ENCODE data around the gene TLE2. TPM values are rescaled to one million over a fixed set of nuclear protein-coding genes. Genes with fewer than 3 reads are reported as not detected.

Gene TLE2
- total and polyA plus RNA-seq, 5 experiments from 2014 or later: 7.0 to 21.1 (median 12.4) TPM

DNA sequence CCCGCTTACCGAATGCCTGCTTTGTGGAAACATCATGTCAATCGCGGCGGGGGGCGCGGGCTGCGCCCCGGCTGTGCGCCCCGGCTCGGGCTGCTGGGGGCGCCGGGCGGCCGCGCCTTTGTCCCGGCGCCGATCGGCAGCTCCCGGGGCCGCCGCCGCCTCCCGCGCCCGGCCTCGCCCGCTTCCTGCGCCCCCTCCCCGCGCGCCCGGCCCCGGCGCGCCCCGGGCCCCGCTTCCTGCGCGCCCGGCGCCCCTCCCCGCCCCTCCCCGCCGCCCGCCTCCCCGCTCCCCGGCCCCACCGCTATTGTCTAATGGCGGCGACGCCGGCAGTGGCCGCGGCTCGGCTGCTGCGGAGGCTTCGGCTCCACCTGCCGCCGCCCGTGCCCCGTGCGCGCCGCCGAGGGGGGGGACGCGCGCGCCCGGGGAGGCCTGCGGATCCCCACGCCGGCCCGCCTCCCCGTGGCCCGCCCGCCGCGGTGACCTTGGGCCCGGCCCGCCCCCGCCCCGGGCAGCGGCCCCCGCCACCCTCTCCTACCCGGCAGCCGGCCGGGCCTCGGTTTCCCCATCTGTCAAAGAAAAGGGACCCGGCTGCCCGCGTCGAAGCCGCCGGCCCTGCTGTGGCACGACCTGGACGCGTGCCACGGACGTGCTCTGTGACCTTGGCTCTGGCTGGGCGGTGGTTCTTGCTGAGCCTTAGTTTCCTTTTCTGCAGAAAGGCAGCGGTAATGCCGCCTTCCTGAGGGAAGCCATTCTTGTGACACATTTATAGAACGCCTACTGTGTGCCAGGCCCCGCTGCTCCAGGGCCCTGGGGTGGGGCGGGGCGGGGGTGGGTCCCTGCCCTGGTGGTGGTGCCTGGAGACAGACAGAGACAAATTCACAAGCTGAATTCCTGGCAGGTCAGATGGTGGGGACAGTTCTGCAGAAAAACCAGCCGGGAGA lies 33.4 kb upstream of the TLE2 start, which contains the start of gene TLE5:
Gene TLE5, minus strand, starts transcription at position 331 of the 941 bp plus-strand sequence. Its CDS starts 295 bp downstream, at position 36.
- Mint-ChIP-seq H3K4me3 (peak within 1 kb of the TSS; percentile 80 to 99 (median 91)), H3K4me1 (peaks cover 14 to 61% (median 36%) of the 10 kb centered on the region in 4 donors), H3K36me3 (peaks cover 0 to 36% (median 16%) of the 10 kb centered on the region in 3 donors), H3K9me3 (no peaks in the 10 kb centered on the region), H3K27ac (peak within 1 kb of the TSS; percentile 91 to 98 (median 95)), H3K27me3 (no peaks in the 10 kb centered on the region)
- DNase-seq (peak; percentile 64 to 86 (median 72)), ATAC-seq (peak; percentile 55 to 61)
- POLR2A ChIA-PET: interaction anchor here (0.6 to 15.8 kb wide), 12 partner anchors 10 to 119 kb away, joined by 3 to 519 read pairs (median 8); partner anchors contain the start of genes S1PR4 and TLE6

DNA sequence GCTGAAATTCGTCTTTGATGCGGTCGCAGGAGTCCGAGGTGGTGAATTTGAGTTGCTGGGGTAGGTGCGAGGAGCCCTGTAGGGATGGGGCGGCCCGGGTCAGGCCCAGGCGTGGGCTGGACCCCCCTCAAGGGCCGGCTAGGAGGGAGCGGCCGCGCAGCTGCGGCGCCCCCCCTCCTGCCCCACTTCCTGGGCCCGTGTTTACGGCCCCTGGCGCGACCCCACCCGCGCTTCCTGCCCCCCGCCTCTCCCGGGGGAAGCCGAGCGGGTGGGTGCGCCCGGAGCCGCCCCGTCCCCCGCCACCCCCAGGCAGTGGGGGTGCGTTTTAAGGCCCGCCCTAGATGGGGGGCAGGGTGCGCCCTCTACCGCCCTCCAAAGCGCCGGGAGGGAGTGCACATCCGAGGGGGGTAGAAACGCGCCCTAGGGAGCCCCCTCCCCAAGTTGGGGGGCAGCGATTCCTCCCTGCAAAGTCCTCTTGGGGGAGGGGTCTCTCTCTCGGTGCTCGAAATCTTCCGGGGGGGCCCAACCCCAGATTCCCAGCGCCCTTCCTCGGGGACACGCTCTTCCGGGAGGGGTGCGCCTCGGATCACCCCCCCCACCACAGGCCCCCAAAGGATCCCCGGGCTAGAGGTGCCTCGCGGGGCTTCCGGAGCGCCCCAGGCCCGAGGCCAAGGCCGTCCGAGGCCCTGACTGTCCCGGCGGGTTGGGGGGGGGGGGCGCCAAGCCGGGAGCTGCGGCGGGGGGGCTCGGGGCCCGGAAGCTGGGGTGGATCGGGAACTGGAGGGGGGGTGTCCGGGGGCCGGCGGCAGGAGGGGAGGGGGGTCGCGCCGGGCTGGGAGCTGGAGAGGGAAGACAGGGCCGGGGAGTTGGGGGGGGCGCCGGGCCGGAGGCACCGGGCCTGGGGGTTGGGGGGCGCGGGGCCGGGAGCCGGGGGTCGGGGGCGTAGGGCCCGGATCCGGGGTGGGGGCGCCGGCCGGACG lies 32.4 kb upstream of the TLE2 start:
- peaks cover 0 to 44% (median 19%) of the 10 kb centered on the region in 3 donors for H3K36me3 Mint-ChIP-seq
- H3K4me1 Mint-ChIP-seq: peaks cover 18 to 66% (median 40%) of the 10 kb centered on the region in 4 donors
- ATAC-seq (peak; percentile 71 to 81), DNase-seq (peak; percentile 73 to 94 (median 86))
- POLR2A ChIA-PET: interaction anchor here (0.6 to 15.8 kb wide), 23 partner anchors 11 to 123 kb away, joined by 3 to 519 read pairs (median 4); partner anchors contain the start of genes GNA11, S1PR4 and TLE6
- H3K9me3 Mint-ChIP-seq: no peaks in the 10 kb centered on the region
- H3K4me3 Mint-ChIP-seq: peak overlapping the region; percentile 87 to 99 (median 94)
- peak overlapping the region; percentile 63 to 98 (median 95) for H3K27ac Mint-ChIP-seq
- no peaks in the 10 kb centered on the region for H3K27me3 Mint-ChIP-seq

DNA sequence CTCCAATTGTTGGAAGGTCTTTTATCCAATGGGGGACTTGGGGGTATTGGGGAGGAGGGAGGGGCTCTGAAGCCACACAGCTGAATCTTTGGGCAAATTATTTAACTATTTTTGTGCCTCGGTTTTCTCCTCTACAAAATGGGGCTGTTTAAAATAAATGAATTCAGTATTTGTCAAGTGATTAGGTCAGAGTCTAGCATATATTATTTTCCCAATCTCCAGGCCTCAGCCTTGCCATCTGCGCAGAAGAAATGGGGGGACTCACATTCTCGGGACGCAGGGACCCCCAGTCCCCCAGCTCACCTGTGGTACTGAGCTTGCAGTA lies 31.7 kb upstream of the TLE2 start:
- Mint-ChIP-seq H3K27me3 (no peaks in the 10 kb centered on the region), H3K4me3 (peak overlapping the region; percentile 87 to 99 (median 94)), H3K36me3 (peaks cover 0 to 49% (median 19%) of the 10 kb centered on the region in 3 donors), H3K4me1 (peaks cover 18 to 65% (median 43%) of the 10 kb centered on the region in 4 donors), H3K27ac (peak overlapping the region; percentile 63 to 98 (median 95)), H3K9me3 (no peaks in the 10 kb centered on the region)
- ATAC-seq (no peak), DNase-seq (no peak)
- POLR2A ChIA-PET: interaction anchor here (0.5 to 15.8 kb wide), 25 partner anchors 11 to 927 kb away, joined by 3 to 519 read pairs (median 4); partner anchors contain the start of genes GNA11 and S1PR4

DNA sequence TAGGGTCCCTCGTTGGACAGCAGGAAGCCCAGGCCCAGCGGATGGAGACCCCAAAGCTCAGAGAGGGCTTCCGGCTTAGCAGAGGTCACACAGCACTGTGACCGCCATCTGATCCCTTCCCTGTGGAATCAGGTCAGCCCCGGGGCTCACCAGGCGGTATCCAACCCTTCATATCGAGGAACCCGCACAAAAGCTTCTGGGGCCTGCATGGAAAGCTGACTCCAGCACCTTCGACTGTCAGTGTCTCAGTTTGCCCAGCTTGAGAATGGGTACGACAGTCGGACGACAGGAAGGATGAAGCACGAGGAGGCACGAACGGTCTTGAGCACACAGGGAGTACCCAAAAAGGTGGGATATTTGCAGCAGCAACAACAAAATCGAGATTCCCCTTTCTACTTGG lies 30.6 kb upstream of the TLE2 start:
- Mint-ChIP-seq H3K27ac (peak overlapping the region in 9 of 10 donors; percentile 91 to 98 (median 95)), H3K4me1 (peaks cover 27 to 61% (median 52%) of the 10 kb centered on the region in 4 donors), H3K36me3 (peaks cover 0 to 60% (median 24%) of the 10 kb centered on the region in 3 donors), H3K27me3 (no peaks in the 10 kb centered on the region), H3K4me3 (peak overlapping the region; percentile 87 to 99 (median 94)), H3K9me3 (no peaks in the 10 kb centered on the region)
- ATAC-seq (no peak), DNase-seq (no peak)
- POLR2A ChIA-PET: interaction anchor here (0.6 to 15.8 kb wide), 8 partner anchors 10 to 928 kb away, joined by 3 to 519 read pairs (median 8); partner anchors contain the start of genes GNA11 and TLE2

DNA sequence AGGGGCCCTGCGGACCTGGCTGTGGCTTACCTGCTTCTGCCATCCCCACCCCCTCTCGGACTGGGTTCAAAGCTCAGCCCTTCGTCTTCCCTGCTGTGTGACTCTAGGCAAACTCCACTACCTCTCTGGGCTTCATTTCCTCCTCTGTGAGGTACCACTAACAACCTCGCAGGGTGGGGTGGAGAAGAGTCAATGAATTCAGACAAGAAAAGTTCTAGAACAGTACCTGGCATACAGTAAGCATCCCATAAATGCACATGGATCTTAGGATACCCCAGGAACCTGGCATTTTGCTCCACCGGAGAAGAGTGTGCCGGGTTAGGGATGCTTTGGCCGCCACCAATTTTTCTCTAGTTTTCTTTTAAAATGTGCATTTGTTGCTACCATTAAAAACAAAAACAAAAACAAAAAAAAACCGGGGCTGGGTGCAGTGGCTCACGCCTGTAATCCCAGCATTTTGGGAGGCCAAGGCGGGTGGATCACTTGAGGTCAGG lies 29.8 kb upstream of the TLE2 start:
- POLR2A ChIA-PET: interaction anchor here (0.5 to 15.8 kb wide), 4 partner anchors 9 to 1010 kb away, joined by 3 to 519 read pairs (median 112); no protein-coding TSS in a partner anchor
- H3K4me1 Mint-ChIP-seq: peaks cover 28 to 64% (median 57%) of the 10 kb centered on the region in 4 donors
- peak overlapping the region; percentile 24 to 99 (median 82) for H3K4me3 Mint-ChIP-seq
- H3K36me3 Mint-ChIP-seq: peaks cover 0 to 67% (median 27%) of the 10 kb centered on the region in 3 donors
- H3K9me3 Mint-ChIP-seq: no peaks in the 10 kb centered on the region
- DNase-seq: no peak
- ATAC-seq: no peak
- peak overlapping the region; percentile 63 to 98 (median 80) for H3K27ac Mint-ChIP-seq
- no peaks in the 10 kb centered on the region for H3K27me3 Mint-ChIP-seq

DNA sequence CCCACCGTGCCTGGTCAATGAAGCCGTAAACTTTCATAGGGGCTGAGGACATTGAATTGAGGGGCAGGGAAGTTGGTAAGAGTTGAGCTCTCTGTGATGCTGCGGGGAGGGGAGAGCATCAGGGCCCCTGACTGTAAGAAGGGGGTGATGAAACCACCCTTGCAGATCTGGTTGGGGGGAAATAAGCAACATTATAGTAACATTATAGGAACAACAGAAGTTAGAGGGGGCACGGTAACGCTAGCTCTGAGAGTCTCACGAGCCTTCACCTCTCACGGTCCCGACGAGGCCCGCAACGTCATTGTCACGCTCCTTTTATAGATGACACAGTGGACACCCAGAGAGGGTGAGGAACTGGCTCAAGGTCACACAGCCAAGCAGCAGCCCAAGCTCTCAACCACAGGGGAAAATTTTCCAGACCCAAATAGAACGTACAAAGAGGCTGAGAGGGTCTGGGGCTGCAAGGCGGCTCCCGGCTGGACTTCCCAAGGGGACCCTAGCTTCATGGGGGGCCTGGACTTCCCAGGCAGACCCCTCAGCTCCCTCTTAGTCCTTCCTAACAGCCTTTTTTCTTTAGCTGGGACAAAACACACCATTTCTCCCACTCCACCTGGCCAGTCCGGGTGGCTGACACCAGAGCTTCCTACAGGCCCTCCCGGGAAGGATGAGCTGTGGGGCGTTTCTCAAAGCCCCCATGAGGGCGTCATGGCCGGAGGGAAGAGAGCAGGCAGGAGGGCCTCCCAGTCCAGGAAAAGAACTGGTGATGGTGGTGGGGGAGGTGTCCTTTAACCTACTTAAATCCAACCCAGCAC lies 29.1 kb upstream of the TLE2 start:
- no peak for DNase-seq
- peak overlapping the region; percentile 31 to 99 (median 82) for H3K4me3 Mint-ChIP-seq
- H3K27ac Mint-ChIP-seq: peak overlapping the region; percentile 63 to 98 (median 84)
- no peaks in the 10 kb centered on the region for H3K27me3 Mint-ChIP-seq
- no peaks in the 10 kb centered on the region for H3K9me3 Mint-ChIP-seq
- POLR2A ChIA-PET: interaction anchor here (0.5 to 15.8 kb wide), 3 partner anchors 8 to 1011 kb away, joined by 3 to 519 read pairs (median 193); no protein-coding TSS in a partner anchor
- H3K4me1 Mint-ChIP-seq: peaks cover 26 to 61% (median 58%) of the 10 kb centered on the region in 4 donors
- no peak for ATAC-seq
- peaks cover 0 to 73% (median 27%) of the 10 kb centered on the region in 3 donors for H3K36me3 Mint-ChIP-seq

DNA sequence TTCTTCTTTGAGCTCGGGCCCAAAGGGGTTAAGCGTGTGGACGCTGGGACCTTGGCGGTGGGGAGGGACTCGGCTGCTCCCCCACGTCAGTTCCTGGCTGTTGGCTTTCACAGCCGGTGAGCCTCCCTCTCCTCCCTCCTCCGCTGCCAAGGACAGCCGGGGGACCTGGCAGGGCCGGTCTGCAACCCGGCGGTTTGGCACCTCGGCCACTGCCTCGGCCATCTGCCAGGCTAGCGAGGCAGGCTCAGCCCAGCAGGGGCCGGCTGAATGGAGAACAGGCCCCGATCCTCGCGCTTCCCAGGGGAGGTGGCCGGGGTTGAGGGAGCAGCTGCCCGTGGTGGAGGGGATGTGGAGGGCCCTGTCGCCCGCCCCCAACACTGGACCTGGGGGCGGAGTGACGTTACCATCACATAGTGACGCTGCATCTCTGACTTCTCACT lies 28.2 kb upstream of the TLE2 start:
- H3K27me3 Mint-ChIP-seq: no peaks in the 10 kb centered on the region
- peaks cover 0 to 73% (median 27%) of the 10 kb centered on the region in 3 donors for H3K36me3 Mint-ChIP-seq
- ATAC-seq: no peak
- H3K4me3 Mint-ChIP-seq: peak overlapping the region in 6 of 10 donors; percentile 26 to 99 (median 88)
- POLR2A ChIA-PET: interaction anchor here (8.9 to 15.8 kb wide), 2 partner anchors 7 to 19 kb away, joined by 193 to 519 read pairs; no protein-coding TSS in a partner anchor
- DNase-seq: no peak
- no peaks in the 10 kb centered on the region for H3K9me3 Mint-ChIP-seq
- peaks cover 26 to 65% (median 60%) of the 10 kb centered on the region in 4 donors for H3K4me1 Mint-ChIP-seq
- H3K27ac Mint-ChIP-seq: peak overlapping the region in 6 of 10 donors; percentile 63 to 98 (median 84)

DNA sequence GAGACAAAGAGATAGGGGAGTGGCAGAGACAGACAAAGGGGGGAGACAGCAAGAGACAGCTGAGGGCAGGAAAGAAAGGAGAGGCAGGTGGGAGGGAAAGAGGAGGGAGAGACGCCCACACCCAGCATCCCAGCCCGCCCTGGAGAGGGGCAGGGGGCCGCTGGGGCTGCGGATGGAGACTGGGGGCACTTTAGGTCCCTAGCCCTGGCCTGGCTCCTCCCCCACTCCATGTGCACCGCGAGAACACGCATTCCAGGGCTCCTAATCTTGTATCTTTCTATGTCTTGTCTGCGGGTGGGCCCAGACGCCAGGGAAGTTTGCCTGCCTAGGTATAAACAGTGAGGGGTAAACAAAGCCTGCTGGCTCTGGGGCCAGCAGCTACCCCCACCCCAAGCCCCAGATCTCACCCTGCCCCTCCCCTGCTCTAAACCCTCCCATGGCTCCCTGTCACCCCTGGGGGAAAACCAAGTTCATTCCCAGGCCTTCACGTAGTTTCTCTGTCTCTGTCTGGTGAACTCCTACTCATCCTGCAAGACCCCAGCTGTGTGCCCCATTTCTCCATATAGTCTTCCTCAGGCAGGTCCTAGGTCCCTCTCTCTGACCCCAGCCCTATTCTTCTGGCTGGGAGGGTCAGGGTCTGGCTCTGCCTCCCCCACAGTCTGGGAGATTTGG lies 27.5 kb upstream of the TLE2 start:
- DNase-seq (no peak), ATAC-seq (no peak)
- H3K36me3 Mint-ChIP-seq: peaks cover 0 to 73% (median 27%) of the 10 kb centered on the region in 3 donors
- H3K4me3 Mint-ChIP-seq: peak overlapping the region in 4 of 10 donors; percentile 34 to 68 (median 48)
- peak overlapping the region; percentile 9 to 93 (median 64) for H3K27ac Mint-ChIP-seq
- H3K9me3 Mint-ChIP-seq: no peaks in the 10 kb centered on the region
- H3K27me3 Mint-ChIP-seq: no peaks in the 10 kb centered on the region
- POLR2A ChIA-PET: interaction anchor here (0.5 to 15.8 kb wide), 5 partner anchors 7 to 125 kb away, joined by 3 to 519 read pairs (median 4); partner anchors contain the start of gene S1PR4
- H3K4me1 Mint-ChIP-seq: peaks cover 28 to 68% (median 60%) of the 10 kb centered on the region in 4 donors

DNA sequence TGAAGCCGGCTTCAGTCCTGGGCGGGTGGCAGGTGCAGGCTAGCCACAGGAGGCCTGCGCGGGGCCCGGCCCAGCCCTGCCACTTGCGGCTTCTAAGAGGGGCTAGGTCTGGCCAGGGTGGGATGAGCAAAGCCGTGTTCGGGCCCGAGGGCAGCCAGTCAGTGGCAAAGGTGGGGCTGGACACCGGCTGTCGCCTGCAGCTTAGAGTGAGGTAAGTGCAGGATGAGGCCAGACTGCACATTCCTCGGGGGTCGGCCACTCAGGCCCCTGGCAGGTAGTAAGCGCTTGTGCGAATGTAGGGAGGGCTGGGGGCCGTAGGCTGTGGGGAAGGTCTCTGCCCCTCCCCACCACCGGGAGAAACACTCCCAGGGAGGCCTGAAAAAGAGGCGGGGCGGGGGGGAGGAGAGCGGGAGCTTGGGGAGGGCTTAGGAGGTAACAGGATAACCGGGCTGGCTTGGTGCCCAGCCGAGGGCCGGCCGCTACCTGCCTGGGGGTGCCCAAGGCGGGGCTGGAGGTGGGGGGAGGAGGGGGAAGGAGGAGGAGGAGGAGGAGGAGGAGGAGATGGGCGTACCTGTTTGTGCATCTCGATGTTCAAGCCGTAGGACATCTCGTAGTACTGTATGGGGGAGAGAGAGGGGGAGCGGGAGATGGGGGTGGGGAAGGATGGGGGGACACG lies 26.8 kb upstream of the TLE2 start:
- POLR2A ChIA-PET: interaction anchor here (0.5 to 15.8 kb wide), 5 partner anchors 17 to 126 kb away, joined by 3 to 519 read pairs (median 4); partner anchors contain the start of gene S1PR4
- H3K9me3 Mint-ChIP-seq: no peaks in the 10 kb centered on the region
- ATAC-seq (no peak), DNase-seq (no peak)
- H3K4me3 Mint-ChIP-seq: peak overlapping the region in 4 of 10 donors; percentile 48 to 68 (median 59)
- peaks cover 28 to 67% (median 60%) of the 10 kb centered on the region in 4 donors for H3K4me1 Mint-ChIP-seq
- H3K27me3 Mint-ChIP-seq: no peaks in the 10 kb centered on the region
- H3K27ac Mint-ChIP-seq: peak overlapping the region in 5 of 10 donors; percentile 16 to 90 (median 69)
- H3K36me3 Mint-ChIP-seq: peaks cover 0 to 71% (median 27%) of the 10 kb centered on the region in 3 donors
